ENCODE results near the gene MKLN1. TPM values are rescaled to one million over a fixed set of nuclear protein-coding genes. Genes with fewer than 3 reads are reported as not detected.

The MKLN1 gene
- total RNA-seq, 1 donor from 2014 or later: 15.2 TPM

DNA sequence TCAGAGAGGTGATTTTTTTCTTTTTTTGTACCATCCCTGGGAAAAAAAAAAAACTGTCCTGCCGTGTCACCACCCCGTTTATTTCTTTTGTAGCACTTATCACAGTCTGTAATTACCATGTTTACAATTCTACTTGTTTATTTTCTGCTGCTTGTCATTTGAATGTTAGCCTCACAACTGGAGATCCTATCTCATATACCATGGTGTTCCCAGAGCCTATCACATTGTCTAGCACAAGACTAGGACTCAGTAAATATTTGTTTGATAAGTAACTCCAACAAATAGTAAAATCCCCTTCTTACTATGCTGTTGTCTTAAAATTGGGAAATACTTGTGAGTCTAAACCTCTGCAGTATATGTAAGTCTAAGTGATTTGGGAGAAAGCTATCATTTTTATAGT lies 36.0 kb downstream of the MKLN1 start:
- TF ChIP-seq, protein P1, sequence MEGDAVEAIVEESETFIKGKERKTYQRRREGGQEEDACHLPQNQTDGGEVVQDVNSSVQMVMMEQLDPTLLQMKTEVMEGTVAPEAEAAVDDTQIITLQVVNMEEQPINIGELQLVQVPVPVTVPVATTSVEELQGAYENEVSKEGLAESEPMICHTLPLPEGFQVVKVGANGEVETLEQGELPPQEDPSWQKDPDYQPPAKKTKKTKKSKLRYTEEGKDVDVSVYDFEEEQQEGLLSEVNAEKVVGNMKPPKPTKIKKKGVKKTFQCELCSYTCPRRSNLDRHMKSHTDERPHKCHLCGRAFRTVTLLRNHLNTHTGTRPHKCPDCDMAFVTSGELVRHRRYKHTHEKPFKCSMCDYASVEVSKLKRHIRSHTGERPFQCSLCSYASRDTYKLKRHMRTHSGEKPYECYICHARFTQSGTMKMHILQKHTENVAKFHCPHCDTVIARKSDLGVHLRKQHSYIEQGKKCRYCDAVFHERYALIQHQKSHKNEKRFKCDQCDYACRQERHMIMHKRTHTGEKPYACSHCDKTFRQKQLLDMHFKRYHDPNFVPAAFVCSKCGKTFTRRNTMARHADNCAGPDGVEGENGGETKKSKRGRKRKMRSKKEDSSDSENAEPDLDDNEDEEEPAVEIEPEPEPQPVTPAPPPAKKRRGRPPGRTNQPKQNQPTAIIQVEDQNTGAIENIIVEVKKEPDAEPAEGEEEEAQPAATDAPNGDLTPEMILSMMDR (conservative IDR thresholded peaks at IDR 0.05; ENCODE audit: low read depth, low read length): no peak
- no peak overlapping the region for H3K4me3 ChIP-seq (ENCODE audit: low read depth, low read length)
- DNase-seq (ENCODE audit: low read depth): no peak

DNA sequence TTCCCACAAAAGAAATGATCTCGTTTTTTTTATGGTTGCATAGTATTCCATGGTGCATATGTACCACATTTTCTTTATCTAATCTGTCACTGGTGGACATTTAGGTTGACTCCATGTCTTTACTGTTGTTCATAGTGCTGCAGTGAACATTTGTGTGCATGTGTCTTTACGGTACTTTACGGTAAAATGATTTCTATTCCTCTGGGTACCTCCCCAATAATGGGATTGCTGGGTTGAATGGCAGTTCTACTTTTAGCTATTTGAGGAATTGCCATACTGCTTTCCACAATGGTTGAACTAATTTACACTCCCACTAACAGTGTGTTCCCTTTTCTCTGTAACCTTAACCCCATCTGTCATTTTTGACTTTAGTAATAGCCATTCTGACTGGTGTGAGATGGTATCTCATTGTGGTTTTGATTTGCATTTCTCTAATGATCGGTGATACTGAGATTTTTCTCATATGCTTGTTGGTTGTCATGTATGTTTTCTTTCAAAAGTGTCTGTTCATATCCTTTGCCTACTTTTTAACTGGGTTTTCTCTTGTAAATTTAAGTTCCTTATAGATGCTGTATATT lies 37.2 kb downstream of the MKLN1 start:
- DNase-seq (ENCODE audit: low read depth): no peak
- TF ChIP-seq, protein P1 (conservative IDR thresholded peaks at IDR 0.05; ENCODE audit: low read depth, low read length): no peak
- no peak overlapping the region for H3K4me3 ChIP-seq (ENCODE audit: low read depth, low read length)

DNA sequence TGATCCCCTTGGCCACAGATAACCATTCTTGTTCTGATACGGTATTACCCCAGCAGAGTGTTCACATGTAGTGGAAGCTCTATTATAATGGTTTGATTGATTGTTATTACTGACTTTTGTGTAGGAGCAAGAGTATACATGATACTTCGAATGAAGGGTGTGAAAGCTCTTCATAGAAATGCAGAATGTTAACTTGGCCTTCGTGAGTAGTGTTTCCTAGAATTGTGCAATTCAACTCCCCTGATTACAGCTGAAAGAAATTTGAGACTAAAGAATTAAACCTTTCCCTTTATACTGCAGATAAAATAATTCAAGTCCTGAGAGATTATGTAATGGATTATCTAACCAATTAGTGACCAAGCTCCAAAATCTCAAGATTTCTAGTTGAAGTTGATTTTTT lies 38.2 kb downstream of the MKLN1 start:
- TF ChIP-seq, protein P1 (conservative IDR thresholded peaks at IDR 0.05; ENCODE audit: low read depth, low read length): no peak
- no peak overlapping the region for H3K4me3 ChIP-seq (ENCODE audit: low read depth, low read length)
- DNase-seq (ENCODE audit: low read depth): no peak

DNA sequence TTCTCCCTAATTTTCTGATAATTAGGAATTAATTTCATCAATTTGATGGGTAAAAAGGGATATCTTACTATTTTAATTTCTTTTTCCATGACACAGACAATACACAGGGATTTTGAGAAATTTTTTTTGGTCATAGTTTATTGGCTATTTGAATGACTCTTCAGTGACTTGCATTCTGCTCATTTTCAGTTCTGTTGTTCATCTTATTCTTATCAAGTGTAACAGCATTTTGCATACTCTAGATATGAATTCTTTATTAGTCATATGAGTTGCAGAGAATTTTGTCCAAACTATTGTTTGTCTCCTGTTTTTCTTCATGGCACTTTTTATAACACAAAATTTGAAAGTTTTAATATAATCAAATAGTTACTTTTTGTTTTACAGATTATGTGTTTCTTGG lies 41.7 kb downstream of the MKLN1 start:
- no peak for DNase-seq (ENCODE audit: low read depth)
- no peak overlapping the region for H3K4me3 ChIP-seq (ENCODE audit: low read depth, low read length)
- TF ChIP-seq, protein P1 (conservative IDR thresholded peaks at IDR 0.05; ENCODE audit: low read depth, low read length): no peak

DNA sequence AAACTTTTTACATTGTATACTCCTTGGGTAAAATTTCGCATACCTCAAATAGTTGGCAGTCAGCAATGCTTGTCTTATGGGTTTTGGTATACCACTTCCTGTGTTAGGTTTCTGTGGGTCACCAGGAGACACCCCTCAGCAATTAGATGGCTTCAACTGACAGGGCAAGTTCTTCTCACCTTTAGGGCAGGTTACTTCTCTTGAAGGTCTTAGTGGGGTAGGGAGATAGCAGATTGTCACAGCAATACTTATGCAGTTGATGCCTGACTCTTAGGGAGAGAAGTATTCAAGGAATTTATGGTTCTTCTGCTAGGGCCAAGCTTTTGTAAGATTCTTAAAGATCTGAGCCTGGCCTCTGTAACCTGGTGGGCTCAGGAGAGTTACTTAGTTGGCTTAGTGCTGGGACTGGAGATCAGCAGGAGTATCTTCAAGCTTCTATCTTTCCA lies 42.9 kb downstream of the MKLN1 start:
- TF ChIP-seq, protein P1 (conservative IDR thresholded peaks at IDR 0.05; ENCODE audit: low read depth, low read length): no peak
- peak; percentile 36 for DNase-seq (ENCODE audit: low read depth)
- H3K4me3 ChIP-seq (ENCODE audit: low read depth, low read length): no peak overlapping the region

DNA sequence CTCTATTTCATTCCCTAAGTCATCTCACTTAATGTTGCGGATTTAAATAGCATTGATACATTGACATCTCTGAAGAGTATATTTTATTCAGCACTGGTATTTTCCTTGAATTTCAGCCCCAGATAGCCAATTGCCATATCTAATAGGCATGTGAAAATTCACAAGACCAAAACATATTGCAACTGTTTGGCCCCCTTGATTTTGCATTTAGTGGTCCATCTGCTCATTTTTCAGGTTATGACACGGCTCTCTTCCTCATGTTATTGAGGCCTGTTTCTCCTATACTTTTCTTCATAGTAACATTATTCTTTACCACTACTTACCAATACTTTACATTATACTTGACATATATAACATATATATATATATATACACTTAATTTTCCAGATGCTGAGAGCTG lies 43.7 kb downstream of the MKLN1 start:
- TF ChIP-seq, protein P1 (conservative IDR thresholded peaks at IDR 0.05; ENCODE audit: low read depth, low read length): no peak

DNA sequence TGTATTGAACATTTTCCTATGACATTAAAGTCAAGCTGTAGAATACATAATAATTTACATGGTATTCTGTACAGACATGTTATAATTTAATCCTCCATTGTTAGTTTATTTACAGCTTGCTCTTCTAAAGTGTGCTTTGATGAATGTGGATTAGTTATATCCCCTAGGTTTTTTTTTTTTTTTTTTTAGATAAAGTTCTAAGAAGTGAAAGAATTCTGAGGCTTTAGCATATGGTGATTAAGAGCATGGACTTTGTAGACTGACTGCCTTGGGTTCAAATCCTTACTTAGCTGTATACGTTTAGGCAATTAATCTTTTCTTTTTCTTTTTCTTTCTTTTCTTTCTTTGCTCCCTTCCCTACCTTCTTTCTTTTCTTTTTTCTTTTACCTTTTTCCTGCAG lies 44.9 kb downstream of the MKLN1 start:
- no peak overlapping the region for H3K4me3 ChIP-seq (ENCODE audit: low read depth, low read length)
- DNase-seq (ENCODE audit: low read depth): no peak
- TF ChIP-seq, protein P1 (conservative IDR thresholded peaks at IDR 0.05; ENCODE audit: low read depth, low read length): no peak

More for the DNA sequence above, 43.7 kb downstream of the MKLN1 start:
- no peak for DNase-seq (ENCODE audit: low read depth)
- no peak overlapping the region for H3K4me3 ChIP-seq (ENCODE audit: low read depth, low read length)
